Measurements from ENCODE around the gene MATN1. TPM values are rescaled to one million over a fixed set of nuclear protein-coding genes. Genes with fewer than 3 reads are reported as not detected.

The MATN1 gene
- total RNA-seq, 6 donors from 2014 or later, result 0.15 TPM; not detected in 5

GRCh38 chr1:30685796-30686165, 37.6 kb downstream of the MATN1 start:
- ATAC-seq (ENCODE audit: low FRiP score in 2 of 2) (no peak), DNase-seq (no peak)
- no peaks in the 10 kb centered on the region for H3K9me3 ChIP-seq
- no peak overlapping the region for H3K27ac ChIP-seq
- TF ChIP-seq POLR2A (IDR thresholded peaks at IDR 0.05) (no peak), POLR2AphosphoS5 (IDR thresholded peaks at IDR 0.05) (no peak), EP300 (IDR thresholded peaks at IDR 0.05) (no peak)
- TF ChIP-seq, protein P1, sequence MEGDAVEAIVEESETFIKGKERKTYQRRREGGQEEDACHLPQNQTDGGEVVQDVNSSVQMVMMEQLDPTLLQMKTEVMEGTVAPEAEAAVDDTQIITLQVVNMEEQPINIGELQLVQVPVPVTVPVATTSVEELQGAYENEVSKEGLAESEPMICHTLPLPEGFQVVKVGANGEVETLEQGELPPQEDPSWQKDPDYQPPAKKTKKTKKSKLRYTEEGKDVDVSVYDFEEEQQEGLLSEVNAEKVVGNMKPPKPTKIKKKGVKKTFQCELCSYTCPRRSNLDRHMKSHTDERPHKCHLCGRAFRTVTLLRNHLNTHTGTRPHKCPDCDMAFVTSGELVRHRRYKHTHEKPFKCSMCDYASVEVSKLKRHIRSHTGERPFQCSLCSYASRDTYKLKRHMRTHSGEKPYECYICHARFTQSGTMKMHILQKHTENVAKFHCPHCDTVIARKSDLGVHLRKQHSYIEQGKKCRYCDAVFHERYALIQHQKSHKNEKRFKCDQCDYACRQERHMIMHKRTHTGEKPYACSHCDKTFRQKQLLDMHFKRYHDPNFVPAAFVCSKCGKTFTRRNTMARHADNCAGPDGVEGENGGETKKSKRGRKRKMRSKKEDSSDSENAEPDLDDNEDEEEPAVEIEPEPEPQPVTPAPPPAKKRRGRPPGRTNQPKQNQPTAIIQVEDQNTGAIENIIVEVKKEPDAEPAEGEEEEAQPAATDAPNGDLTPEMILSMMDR (IDR thresholded peaks at IDR 0.05), result no peak
- peaks cover 0 to 17% (median 8%) of the 10 kb centered on the region in 4 donors for H3K27me3 ChIP-seq
- 41 to 55% methylated on average over 8 to 11 of the region's 11 CpGs for WGBS, 2 donors
- H3K4me3 ChIP-seq, result peak overlapping the region in 2 of 4 donors; percentile 31 to 37
- H3K4me1 ChIP-seq, result peaks cover 0 to 12% (median 5%) of the 10 kb centered on the region in 4 donors
- no peaks in the 10 kb centered on the region for H3K36me3 ChIP-seq

DNA sequence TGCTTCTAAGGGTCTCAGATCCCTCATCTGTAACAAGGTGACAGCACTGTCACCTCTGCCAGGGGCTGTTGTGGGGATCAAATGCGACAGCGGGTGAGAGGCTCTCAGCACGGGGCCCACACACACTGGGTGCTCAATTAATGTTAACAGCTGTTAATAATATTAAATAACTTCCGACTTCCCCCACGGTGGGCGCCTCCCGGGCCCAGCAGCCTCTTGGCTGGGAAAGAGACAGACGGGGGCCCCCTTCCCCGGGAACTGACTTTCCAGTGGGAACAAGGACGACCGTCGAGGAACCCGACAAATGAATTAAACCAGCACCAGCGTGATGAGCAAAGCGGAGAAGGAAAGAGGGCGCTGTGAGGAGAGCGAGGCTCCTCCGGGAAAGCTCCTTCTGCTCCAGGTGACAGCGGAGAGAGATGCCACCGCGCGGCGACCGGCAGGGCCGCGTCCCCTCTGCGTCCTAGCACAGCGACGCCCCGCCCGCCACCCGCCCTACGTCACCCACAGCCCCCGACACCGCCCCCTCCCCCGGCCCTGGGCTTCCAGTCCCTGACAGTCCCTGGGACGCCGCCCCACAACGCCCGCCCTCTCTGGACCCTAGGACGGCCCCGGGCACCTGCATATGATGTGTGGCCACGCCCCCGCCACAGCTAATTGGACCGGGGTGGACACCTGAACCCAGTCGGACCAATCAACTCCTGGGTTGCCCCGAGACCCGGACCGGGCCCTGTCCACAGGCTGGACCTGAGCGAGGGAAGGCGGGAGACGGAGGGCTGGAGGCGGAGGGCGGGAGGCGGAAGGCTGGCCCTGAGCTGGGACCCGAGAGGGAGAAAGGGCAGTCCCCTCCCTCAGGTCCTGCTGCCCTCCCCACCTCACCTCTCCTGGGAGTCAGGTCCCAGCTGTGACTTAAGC, 38.2 kb downstream of the MATN1 start:
- Histone ChIP-seq H3K27me3 (peaks cover 0 to 17% (median 8%) of the 10 kb centered on the region in 4 donors), H3K27ac (no peak overlapping the region), H3K4me1 (peaks cover 0 to 12% (median 5%) of the 10 kb centered on the region in 4 donors), H3K4me3 (peak overlapping the region in 3 of 4 donors; percentile 12 to 37 (median 31)), H3K9me3 (peaks cover 0 to 2% (median 0%) of the 10 kb centered on the region in 4 donors), H3K36me3 (no peaks in the 10 kb centered on the region)
- WGBS, 2 donors, result 12 to 18% methylated on average over 16 to 39 of the region's 56 CpGs
- ATAC-seq (ENCODE audit: low FRiP score in 2 of 2) (peak; percentile 45 to 78), DNase-seq (peak; percentile 85 to 86)
- TF ChIP-seq POLR2AphosphoS5 (IDR thresholded peaks at IDR 0.05) (no peak), EP300 (IDR thresholded peaks at IDR 0.05) (no peak), POLR2A (IDR thresholded peaks at IDR 0.05) (peak in 1 of 4 donors; percentile 36)

DNA sequence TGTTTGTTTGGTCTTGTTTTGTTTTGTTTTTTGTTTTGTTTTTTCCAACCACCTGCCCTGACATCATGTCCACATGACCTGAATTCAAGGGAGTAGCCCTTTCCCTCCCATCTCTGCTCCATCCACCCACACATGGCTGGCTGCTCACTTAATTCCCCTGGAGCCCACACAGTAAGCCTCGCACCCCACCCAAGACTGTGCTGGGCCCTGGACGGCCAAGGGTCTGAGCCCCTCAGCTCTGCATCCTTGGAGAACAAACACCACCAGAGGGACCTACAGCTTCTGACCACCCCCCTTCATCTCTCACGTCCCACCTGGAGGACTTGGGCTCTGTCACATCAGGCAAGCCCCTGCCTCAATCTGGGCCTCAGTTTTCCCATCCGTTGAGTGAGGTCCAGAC, 39.1 kb downstream of the MATN1 start:
- no peak for TF ChIP-seq POLR2AphosphoS5 (IDR thresholded peaks at IDR 0.05)
- no peak for TF ChIP-seq EP300 (IDR thresholded peaks at IDR 0.05)
- TF ChIP-seq, protein P1 (IDR thresholded peaks at IDR 0.05), result no peak
- TF ChIP-seq POLR2A (IDR thresholded peaks at IDR 0.05), result no peak
- Histone ChIP-seq H3K4me1 (peaks cover 0 to 12% (median 5%) of the 10 kb centered on the region in 4 donors), H3K27me3 (peaks cover 0 to 17% (median 8%) of the 10 kb centered on the region in 4 donors), H3K9me3 (peaks cover 0 to 6% (median 0%) of the 10 kb centered on the region in 4 donors), H3K36me3 (no peaks in the 10 kb centered on the region), H3K27ac (no peak overlapping the region), H3K4me3 (no peak overlapping the region)
- no peak for DNase-seq
- no peak for ATAC-seq (ENCODE audit: low FRiP score in 2 of 2)
- WGBS, 2 donors, result 85 to 92% methylated on average over 4 of the region's 4 CpGs

GRCh38 chr1:30683699-30684098, 39.7 kb downstream of the MATN1 start:
- WGBS, 2 donors, result 68 to 70% methylated on average over 5 of the region's 5 CpGs
- TF ChIP-seq POLR2AphosphoS5 (IDR thresholded peaks at IDR 0.05) (no peak), EP300 (IDR thresholded peaks at IDR 0.05) (no peak), POLR2A (IDR thresholded peaks at IDR 0.05) (no peak)
- TF ChIP-seq, protein P1 (IDR thresholded peaks at IDR 0.05), result no peak
- ATAC-seq (ENCODE audit: low FRiP score in 2 of 2) (no peak), DNase-seq (no peak)
- H3K36me3 ChIP-seq, result no peaks in the 10 kb centered on the region
- peaks cover 0 to 6% (median 0%) of the 10 kb centered on the region in 4 donors for H3K9me3 ChIP-seq
- peaks cover 0 to 17% (median 8%) of the 10 kb centered on the region in 4 donors for H3K27me3 ChIP-seq
- no peak overlapping the region for H3K4me3 ChIP-seq
- no peak overlapping the region for H3K27ac ChIP-seq
- H3K4me1 ChIP-seq, result peaks cover 0 to 12% (median 5%) of the 10 kb centered on the region in 4 donors

All from upper lobe of left lung (tissue), 6 donors.